Cortex of kidney (tissue), 1 donor: ENCODE measurements around the gene BIRC3.

ENCODE experiments used
- DNase-seq: peaks from one replicate; lab custom pipeline; 2025; lab: John Stamatoyannopoulos, UW

The BIRC3 gene

GRCh38 chr11:102375720-102376399 is 58.6 kb downstream of the BIRC3 start:
- no peak for DNase-seq

DNA sequence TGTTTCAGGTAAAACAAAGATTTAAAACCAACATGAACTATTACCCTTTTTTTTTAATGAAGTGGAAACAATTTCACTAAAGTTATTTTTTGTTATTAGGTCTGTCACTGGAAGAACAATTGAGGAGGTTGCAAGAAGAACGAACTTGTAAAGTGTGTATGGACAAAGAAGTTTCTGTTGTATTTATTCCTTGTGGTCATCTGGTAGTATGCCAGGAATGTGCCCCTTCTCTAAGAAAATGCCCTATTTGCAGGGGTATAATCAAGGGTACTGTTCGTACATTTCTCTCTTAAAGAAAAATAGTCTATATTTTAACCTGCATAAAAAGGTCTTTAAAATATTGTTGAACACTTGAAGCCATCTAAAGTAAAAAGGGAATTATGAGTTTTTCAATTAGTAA is 60.6 kb downstream of the BIRC3 start:
- no peak for DNase-seq

DNA sequence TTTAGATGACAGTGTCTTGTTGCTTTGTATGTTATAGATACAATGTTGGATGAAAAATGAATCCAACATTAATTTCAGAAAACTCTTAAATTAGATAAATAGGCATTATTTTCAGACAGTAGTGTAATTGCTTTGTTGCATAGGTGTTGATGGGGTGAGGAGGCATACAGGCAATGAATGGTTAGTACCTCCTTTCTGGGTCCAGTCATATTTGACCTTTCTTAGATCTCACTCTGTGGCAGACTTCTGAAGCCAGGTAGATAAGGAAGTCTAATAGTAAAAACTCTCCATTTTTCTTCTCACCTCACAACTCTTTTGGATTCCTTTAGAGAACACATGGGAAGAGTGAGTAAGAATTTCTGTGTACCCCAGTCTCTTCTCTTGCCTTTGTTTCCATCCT is 61.5 kb downstream of the BIRC3 start:
- DNase-seq = no peak

DNA sequence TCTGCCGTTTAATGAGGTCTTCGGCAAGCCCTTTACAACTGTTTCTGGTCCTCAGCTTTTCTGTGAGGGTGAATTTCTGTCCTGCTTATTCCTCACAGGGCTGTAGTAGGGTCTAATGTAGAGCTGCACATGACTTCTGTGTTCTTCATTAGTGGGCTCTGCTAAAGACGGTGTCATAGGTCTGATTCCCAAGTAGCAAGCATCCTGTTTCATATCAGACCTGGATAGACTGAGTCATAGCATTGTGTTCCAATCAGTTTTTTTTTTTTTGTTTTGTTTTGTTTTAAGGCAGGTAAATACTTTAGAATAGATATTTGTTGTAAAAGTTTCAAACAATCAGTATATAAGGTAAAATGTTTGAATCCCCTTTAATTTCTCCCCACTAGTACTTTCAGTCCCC is 65.1 kb downstream of the BIRC3 start:
- no peak for DNase-seq

DNA sequence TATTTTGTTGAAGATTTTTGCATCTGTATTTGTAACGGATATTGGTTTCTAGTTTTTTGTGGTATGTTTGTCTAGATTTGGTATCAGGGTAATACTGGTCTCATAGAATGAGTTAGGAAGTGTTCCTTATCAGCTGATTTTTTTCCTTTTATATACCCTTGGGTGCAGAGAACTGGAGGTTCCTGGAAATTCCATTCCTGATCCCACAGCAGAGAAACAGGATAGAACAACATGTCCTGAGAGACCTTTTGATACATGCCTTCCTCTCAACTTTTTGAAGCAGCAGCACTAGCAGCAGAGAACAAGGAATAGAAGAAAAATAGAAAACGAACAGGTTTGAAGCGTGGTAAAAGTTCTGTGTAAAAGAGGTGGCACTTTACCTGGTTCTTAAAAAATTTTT is 66.6 kb downstream of the BIRC3 start:
- DNase-seq = no peak

- no peak for DNase-seq
These were observed 67.3 kb downstream of the BIRC3 start for GRCh38 chr11:102384419-102385079.

- DNase-seq = no peak
These were observed 68.1 kb downstream of the BIRC3 start for GRCh38 chr11:102385085-102386007.

DNA sequence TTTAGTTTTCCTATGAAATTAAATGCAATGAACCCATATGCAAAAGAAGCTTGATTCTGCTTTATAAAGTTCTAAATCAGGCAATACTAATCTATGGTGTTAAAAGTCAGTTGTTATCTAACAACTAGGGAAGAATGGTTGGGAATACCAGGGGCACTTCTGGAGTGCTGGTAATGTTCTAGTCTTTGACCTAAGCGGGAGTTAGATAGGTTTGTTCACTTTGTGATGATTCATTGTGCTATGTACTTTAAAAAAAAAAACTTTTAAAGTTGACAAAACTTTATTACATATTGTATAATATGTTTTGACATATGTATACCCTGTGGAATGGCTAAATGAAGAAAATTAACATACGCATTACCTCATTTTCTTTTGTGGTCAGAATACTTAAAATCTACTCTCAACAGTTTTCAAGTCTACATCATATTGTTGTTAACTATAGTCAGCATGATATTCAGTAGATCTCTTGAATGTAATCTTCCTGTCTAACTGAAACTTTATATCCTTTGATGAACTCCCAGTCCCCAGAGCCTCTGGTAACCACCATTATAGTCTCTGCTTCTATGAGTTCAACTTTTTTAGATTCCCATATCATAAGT is 69.0 kb downstream of the BIRC3 start:
- DNase-seq = no peak

DNA sequence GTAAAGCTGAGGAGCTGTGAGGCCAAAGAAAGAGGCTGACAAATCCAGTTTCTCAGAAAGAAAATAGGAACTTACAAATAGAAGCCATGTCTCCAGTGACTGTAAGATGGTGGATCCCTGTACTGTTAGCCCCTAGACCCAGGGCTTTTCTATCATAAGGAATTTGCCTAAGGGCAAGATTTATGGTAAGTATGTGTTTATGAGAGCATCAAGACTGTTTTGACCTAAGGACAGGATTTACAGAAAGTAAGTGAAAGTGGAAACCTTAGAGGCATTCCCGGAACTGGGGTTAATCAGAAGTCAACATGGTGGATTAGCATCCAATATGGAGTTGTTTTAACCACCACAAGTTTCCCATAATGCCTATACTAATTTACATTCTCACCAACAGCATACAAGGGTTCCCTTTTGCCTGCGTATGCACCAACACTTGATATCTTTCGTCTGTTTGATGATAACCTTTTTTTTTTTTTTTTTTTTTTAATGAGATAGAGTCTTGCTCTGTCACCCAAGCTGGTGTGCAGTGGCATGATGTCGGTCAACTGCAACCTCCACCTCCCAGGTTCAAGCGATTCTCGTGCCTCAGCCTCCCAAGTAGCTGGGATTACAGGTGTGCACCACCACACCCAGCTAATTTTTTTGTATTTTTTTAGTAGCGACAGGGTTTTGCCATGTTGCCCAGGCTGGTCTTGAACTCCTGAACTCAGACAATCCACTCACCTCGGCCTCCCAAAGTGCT is 69.9 kb downstream of the BIRC3 start:
- no peak for DNase-seq
